Nucleus accumbens (tissue), 56 donors: ENCODE data around the gene LRR1.
"Not testable (repeated sequence)": the region's sequence is repeated elsewhere in the genome, so short reads cannot be mapped to it uniquely, and the experiment has no call there.

Experiments
- DNase-seq, 56 donors: peaks; one replicate each; lab custom pipeline; 2025; lab: John Stamatoyannopoulos, UW

The LRR1 gene

GRCh38 chr14:49598485-49599300 is at the start of gene LRR1:
TSS of gene LRR1 (plus strand) at chr14:49598940. CDS start at chr14:49599021, 81 bp downstream.
- peak in 54 of 56 donors; percentile 19 to 86 (median 68) for DNase-seq

DNA sequence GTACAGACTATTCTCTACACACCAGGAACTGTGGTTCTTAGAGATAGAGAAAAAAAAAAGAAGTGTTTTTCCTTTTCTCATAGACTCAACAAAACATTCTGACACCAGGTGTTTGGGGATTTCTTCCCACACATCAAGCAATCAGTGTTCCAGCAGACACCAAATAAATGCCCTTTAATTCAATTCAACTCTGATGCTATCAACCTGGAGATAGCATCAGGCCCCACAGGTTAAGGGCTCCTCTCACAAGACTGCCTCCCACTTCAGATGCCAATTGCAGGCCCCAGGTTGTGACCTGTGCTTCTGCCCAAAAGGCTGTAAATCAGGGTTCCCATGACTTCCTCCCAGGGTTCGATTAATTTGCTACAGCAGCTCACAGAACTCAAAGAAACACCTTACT is 49.3 kb upstream of the LRR1 start:
- DNase-seq: no peak

DNA sequence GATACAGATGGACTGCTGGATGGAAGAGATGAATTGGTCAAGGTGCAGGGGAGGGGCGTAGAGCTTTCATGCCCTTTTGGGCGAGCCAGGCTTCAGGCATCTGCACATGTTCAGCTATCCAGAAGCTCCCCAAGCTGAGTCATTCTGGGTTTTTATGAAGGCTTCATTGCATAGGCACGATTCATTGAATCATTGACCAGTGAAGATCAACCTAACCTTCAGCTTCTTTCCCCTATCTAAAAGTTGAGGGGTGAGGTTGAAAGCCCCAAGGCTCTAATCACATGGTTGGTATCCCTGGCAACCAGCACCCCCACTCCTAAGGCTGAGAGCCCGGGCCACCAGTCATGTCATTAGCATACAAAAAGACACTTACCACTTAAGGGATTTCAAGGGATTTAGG is 48.9 kb upstream of the LRR1 start:
- DNase-seq: no peak

DNA sequence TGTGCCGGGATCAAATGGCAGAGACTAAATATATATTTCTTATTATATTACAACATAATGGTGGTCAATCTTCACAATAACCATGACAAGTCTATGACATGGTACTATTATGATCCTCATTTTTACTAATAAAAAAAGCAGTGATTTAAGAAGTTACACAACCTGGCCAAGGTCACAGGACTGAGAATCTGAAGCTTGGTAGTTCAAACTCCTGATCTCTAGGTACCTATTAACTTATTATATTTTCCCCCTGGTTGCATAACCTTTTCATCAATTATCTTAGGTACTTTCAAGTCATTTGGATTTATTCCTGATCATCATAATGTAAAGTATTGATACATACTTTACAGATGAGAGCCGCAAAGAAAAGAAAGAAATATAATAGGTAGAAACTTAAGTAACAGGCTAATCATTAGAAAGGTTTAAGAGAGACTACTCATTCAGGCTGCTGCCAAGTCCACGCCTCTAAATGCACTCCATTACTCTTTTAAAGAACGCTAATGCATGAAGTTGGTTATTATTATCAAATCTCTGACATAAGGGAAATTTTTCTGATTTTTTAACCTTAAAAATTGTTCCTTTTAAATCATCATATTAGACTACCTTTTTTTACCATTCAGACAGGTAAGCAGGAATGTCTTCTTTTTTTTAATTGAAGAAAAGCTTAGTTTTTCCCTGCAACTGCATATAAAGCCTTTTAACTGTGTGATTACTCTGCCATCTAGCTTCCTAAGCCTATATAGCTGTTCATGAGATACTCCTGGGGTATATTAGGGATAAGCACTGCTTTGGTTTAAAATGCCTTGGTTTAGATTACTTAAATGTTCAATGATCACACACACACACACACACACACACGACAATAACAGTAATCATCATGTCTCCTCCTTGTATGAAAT is 48.2 kb upstream of the LRR1 start:
- no peak for DNase-seq

- DNase-seq: no peak
Measured at GRCh38 chr14:49551569-49551968, 47.2 kb upstream of the LRR1 start.

GRCh38 chr14:49553106-49553505 is 45.6 kb upstream of the LRR1 start:
- no peak for DNase-seq

GRCh38 chr14:49553892-49554291 is 44.8 kb upstream of the LRR1 start:
- no peak for DNase-seq

DNA sequence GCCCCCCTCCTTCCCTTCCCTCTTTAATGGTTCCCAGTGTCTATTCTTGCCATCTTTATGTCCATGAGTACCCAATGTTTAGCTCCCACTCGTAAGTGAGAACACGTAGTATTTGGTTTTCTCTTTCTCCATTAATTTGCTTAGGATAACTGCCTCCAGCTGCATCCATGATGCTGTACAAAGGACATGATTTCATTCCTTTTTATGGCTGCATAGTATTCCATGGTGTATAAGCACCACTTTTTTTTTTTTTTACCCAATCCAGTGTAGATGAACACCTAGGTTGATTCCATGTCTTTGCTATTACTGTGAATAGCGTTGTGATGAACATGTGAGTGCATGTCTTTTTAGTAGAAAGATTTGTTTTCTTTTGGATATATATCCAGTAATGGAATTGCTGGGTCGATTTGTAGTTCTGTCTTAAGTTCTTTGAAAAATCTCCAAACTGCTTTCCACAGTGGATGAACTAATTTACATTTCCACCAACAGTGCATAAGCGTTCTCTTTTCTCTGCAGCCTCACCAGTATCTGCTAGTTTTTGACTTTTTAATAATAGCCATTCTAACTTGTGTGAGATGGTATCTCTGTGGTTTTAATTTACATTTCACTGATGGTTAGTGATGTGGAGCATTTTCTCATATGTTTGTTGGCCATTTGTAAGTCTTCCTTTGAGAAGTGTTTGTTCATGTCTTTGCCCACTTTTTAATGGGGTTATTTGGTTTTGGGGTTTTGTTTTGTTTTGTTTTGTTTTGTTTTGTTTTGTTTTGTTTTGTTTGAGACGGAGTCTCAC is 38.6 kb upstream of the LRR1 start:
- no peak for DNase-seq

- DNase-seq: no peak
Measured at GRCh38 chr14:49566714-49567113, 32.0 kb upstream of the LRR1 start.

DNA sequence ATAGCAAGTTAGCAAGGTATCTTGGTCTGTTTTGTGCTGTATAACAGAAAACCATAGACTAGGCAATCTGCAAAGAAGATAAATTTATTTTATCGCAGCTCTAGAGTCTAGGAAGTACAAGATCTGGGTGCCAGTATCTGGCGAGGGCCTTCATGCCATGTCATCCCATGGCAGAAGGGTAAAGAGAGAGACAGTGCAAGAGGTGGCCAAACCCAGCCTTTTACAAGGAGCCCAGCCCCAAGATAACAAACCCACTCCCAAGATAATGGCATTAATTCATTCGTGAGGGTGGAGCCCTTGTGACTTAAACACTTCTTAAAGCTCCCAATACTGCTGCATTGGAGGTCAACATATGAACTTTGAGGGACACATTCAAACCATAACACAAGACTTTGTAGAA is 29.5 kb upstream of the LRR1 start:
- DNase-seq: no peak

DNA sequence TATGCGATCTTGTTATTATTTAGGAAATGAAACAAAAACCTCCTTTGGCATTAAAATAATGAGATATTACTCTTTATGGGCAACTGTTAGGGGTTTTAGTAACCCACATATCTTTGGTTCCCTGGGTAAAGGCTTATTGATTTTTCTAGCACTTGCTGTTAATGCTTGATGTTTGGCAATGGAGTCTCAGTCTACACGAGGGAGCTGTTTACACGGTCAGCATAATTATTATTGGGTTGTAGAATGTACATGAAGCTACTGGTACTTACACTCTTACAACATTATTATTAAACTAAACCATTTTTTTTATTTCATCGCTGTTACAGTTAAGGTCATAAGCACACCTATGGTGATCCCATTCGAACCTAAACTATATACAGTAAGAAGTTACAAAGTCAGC is 24.7 kb upstream of the LRR1 start:
- DNase-seq: no peak

- no peak for DNase-seq
Measured at GRCh38 chr14:49578141-49578540, 20.6 kb upstream of the LRR1 start.

- DNase-seq: no peak
Measured at GRCh38 chr14:49579841-49580240, 18.9 kb upstream of the LRR1 start.

- DNase-seq: no peak
Measured at GRCh38 chr14:49581209-49582112, 17.3 kb upstream of the LRR1 start.

DNA sequence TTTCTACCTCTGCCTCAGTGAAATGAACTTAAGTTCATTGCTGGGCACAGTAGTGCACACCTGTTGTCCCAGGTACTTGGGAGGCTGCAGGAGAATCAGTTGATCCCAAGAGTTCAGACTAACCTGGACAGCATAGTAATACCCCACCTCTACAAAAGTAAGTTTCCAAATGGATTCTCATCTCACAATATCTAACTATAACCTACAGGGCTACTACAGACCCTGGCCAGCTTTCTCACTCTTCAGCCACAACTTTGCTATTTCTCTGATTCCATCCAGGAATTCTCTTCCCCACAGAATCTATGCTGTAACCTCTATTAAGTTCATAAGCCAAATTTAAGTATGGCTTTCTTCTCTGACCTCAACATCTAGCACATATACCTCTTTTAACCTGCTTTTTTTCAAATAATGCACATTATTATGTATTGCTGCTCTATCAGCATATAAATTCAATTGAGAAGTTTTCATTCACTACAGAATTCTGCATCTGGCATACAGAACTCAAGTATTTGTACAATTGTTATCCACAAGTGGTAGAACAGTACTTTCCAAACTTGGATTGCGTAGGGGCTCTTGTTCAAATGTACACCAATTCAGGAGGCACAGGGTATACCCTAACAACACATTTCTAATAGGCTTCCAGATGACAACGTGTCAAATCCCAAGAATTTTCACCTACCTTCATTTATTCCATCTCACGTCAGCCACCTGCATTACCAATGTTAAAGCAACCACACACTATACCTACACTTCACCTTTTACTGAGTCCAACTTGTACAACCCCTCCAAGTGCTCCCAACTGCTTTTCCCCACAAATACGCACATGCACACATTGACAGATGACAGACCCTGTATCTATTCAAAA is 16.4 kb upstream of the LRR1 start:
- DNase-seq: no peak

GRCh38 chr14:49583629-49584028 is 15.1 kb upstream of the LRR1 start:
- DNase-seq: no peak

DNA sequence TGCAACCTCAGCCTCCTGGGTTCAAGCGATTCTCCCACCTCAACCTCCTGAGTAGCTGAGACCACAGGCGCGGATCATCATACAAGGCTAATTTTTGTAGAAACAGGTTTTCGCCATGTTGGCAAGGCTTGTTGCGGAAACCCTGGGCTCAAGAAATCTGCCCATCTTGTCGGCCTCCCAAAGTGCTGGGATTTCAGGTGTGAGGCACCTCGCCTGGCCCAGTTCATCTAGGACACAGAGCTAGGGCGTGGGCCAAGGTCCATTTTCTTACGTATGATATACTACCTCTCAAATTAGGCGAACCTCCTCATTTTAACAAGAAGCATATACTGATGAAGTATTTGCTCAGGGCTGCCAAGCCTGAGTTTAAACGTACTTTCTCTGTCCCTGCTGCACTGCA is 14.7 kb upstream of the LRR1 start:
- no peak for DNase-seq

DNA sequence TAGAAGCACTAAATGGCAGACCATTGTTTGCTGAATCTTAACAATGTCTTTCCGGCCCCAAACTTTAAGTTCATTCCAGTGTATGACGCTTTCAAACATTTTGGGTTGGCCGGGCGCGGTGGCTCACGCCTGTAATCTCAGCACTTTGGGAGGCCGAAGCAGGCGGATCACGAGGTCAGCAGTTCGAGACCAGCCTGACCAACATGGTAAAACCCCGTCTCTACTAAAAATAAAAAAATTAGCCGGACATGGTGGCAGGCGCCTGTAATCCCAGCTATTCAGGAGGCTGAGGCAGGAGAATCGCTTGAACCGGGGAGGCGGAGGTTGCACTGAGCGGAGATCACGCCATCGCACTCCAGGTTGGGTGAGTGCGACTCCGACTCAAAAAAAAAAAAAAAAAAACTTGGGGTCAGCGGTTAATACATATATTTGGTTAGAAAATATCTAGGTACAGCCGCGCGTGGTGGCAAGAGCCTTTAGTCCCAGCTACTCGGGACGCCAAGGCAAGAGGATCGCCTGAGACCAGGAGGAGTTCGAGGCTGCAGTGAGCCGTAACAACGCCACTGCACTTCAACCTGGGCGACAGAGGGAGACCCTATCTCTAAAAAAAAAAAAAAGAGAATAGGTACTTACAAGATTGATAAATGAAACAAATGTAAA is 13.6 kb upstream of the LRR1 start:
- DNase-seq: not testable (repeated sequence)
